Heart left ventricle (tissue), 13 donors: ENCODE results near the gene ZNF610.

Source experiments
- CTCF ChIP-seq, 12 donors: fragments of 200-600 bp; sonication (generic) in 4 of 12; IDR thresholded peaks; one replicate each; pipeline versions ENCODE4 v1.5.0 to v1.8.0; 2018 to 2022; ENCODE audit warnings: antibody characterized with exemption in 12 of 12, mild to moderate bottlenecking in 5 of 12
- POLR2A ChIP-seq, 2 donors: fragments of 450-650 bp; IDR thresholded peaks; one replicate each; pipeline ENCODE4 v1.6.1; 2017; ENCODE audit warnings: antibody characterized with exemption in 2 of 2, mild to moderate bottlenecking in 2 of 2, moderate library complexity in 2 of 2
- donor health status: ischemic (EF 13 %, LVEDD 7.1; RV severe dilation, severe dysfunction).
- donor health status: DM: no; HTN: yes; CAD: no.
- donor health status: DM: no; HTN: no; CAD: no.
- donor health status: ischemic (EF 25% LVEDD 6.9; RV normal size, moderate dysfunction).
- donor health status: ischemic (EF 25% LVEDD 5.7; RV mildly dilated, moderate dysfunction).
- donor health status: ischemic (EF 35%, LVEDD 5.7; RV mildly dilated, moderate dysfunction).
- donor health status: nonischemic (EF 11% LVEDD 7.7; RV severe dilation, severe dysfunction).
- donor health status: DM: yes; HTN: yes; CAD: no.
- donor health status: PGD.
- donor health status: ischemic (EF 29% LVEDD 5.4; RV normal size, mild dysfunction).
- donor health status: nonischemic (EF 23%, LVEDD 6.1; RV moderate dilation, normal function).

- no peak for TF ChIP-seq CTCF (IDR thresholded peaks at IDR 0.05)
- no peak for TF ChIP-seq POLR2A (IDR thresholded peaks at IDR 0.05)
Measured at GRCh38 chr19:52307275-52307674, 28.8 kb upstream of the ZNF610 start.
